Activated CD8-positive, alpha-beta memory T cell treated with anti-CD3 and anti-CD28 coated beads for 48 hours (primary cell): Measurements from ENCODE around the gene CHRD.

ENCODE experiments used
- DNase-seq, 3 experiments: peaks; one replicate each; pipeline ENCODE4 v3.0.0-alpha.2; 2020; ENCODE audit warnings: low read depth in 2 of 3, low spot score in 2 of 3

The CHRD gene

GRCh38 chr3:184381261-184382224 lies 1.7 kb downstream of the CHRD start:
- no peak for DNase-seq

- DNase-seq: no peak
Observed at GRCh38 chr3:184382326-184383032, 2.6 kb downstream of the CHRD start.

GRCh38 chr3:184383033-184383740 lies 3.3 kb downstream of the CHRD start:
- no peak for DNase-seq

- no peak for DNase-seq
Observed at GRCh38 chr3:184384342-184384741, 4.5 kb downstream of the CHRD start.

- no peak for DNase-seq
Observed at GRCh38 chr3:184384856-184385422, 5.1 kb downstream of the CHRD start.

GRCh38 chr3:184386047-184386806 lies 6.4 kb downstream of the CHRD start:
- no peak for DNase-seq

GRCh38 chr3:184387174-184387714 lies 7.4 kb downstream of the CHRD start:
- DNase-seq: no peak

GRCh38 chr3:184388164-184388935 lies 8.5 kb downstream of the CHRD start:
- no peak for DNase-seq

GRCh38 chr3:184388936-184389230 lies 9.0 kb downstream of the CHRD start:
- no peak for DNase-seq

- no peak for DNase-seq
Observed at GRCh38 chr3:184389384-184389783, 9.5 kb downstream of the CHRD start.

- no peak for DNase-seq
Observed at GRCh38 chr3:184389935-184390528, 10.2 kb downstream of the CHRD start.

GRCh38 chr3:184391266-184391665 lies 11.4 kb downstream of the CHRD start:
- DNase-seq: no peak

GRCh38 chr3:184395320-184395660 lies 15.4 kb downstream of the CHRD start:
- no peak for DNase-seq

GRCh38 chr3:184399410-184399809 lies 19.6 kb downstream of the CHRD start:
- DNase-seq: no peak

GRCh38 chr3:184405075-184406030 lies 25.5 kb downstream of the CHRD start:
- no peak for DNase-seq

GRCh38 chr3:184409331-184409926 lies 29.6 kb downstream of the CHRD start:
- DNase-seq: no peak

GRCh38 chr3:184409946-184410500 lies 30.2 kb downstream of the CHRD start:
- no peak for DNase-seq
